ENCODE data around the gene SEC22C.

GRCh38 chr3:42530073-42530472 is 51.7 kb downstream of the SEC22C start:
- no peak for TF ChIP-seq CTCF (IDR thresholded peaks at IDR 0.05)
- no peak for TF ChIP-seq EZH2phosphoT487 (IDR thresholded peaks at IDR 0.05)
- TF ChIP-seq EZH2 (IDR thresholded peaks at IDR 0.05) = no peak

All from neural progenitor cell (in vitro differentiated cells).